DMS 273 (cell line): ENCODE results near the gene CSNK1A1.
A peak's percentile ranks its signal among the peaks of the same experiment; 100 is the strongest.
"Not testable (repeated sequence)": the region's sequence is repeated elsewhere in the genome, so short reads cannot be mapped to it uniquely, and the experiment has no call there.

Source experiments
- DNase-seq: peaks from one replicate; lab custom pipeline; 2025; ENCODE audit not compliant: unreplicated experiment; lab: John Stamatoyannopoulos, UW

Gene CSNK1A1

GRCh38 chr5:149572576-149573231 is 21.5 kb upstream of the CSNK1A1 start:
- no peak for DNase-seq

- no peak for DNase-seq
These were observed 20.9 kb upstream of the CSNK1A1 start for GRCh38 chr5:149572170-149572569.

- no peak for DNase-seq
These were observed 16.0 kb upstream of the CSNK1A1 start for GRCh38 chr5:149567226-149567625.

GRCh38 chr5:149564542-149565140 is 13.4 kb upstream of the CSNK1A1 start:
- peak; percentile 89 for DNase-seq

- no peak for DNase-seq
These were observed 12.2 kb upstream of the CSNK1A1 start for GRCh38 chr5:149563466-149563865.

- peak; percentile 22 for DNase-seq
These were observed 10.6 kb upstream of the CSNK1A1 start for GRCh38 chr5:149561848-149562247.

GRCh38 chr5:149559706-149560105 is 8.5 kb upstream of the CSNK1A1 start:
- DNase-seq = no peak

- no peak for DNase-seq
These were observed 1.4 kb upstream of the CSNK1A1 start for GRCh38 chr5:149552553-149553160.

- DNase-seq = no peak
These were observed 827 bp upstream of the CSNK1A1 start for GRCh38 chr5:149552038-149552494.

GRCh38 chr5:149550594-149551226 is 529 bp downstream of the CSNK1A1 start:
- DNase-seq = peak; percentile 59

GRCh38 chr5:149550268-149550583 is 1.0 kb downstream of the CSNK1A1 start:
- DNase-seq = no peak

GRCh38 chr5:149549461-149550267 is 1.6 kb downstream of the CSNK1A1 start:
- DNase-seq = peak; percentile 71

GRCh38 chr5:149546974-149547373 is 4.3 kb downstream of the CSNK1A1 start:
- peak; percentile 48 for DNase-seq

GRCh38 chr5:149545327-149545726 is 5.9 kb downstream of the CSNK1A1 start:
- DNase-seq = no peak

- peak; percentile 20 for DNase-seq
These were observed 7.2 kb downstream of the CSNK1A1 start for GRCh38 chr5:149544028-149544420.

- DNase-seq = no peak
These were observed 7.7 kb downstream of the CSNK1A1 start for GRCh38 chr5:149543361-149544027.

- no peak for DNase-seq
These were observed 9.3 kb downstream of the CSNK1A1 start for GRCh38 chr5:149541893-149542292.

GRCh38 chr5:149540089-149540488 is 11.2 kb downstream of the CSNK1A1 start:
- DNase-seq = no peak

GRCh38 chr5:149537374-149537975 is 13.8 kb downstream of the CSNK1A1 start:
- no peak for DNase-seq

GRCh38 chr5:149535787-149536186 is 15.5 kb downstream of the CSNK1A1 start:
- DNase-seq = not testable (repeated sequence)
